HG03135 (cell line): ENCODE measurements around the gene HIPK4.
"Not testable (repeated sequence)": the region's sequence is repeated elsewhere in the genome, so short reads cannot be mapped to it uniquely, and the experiment has no call there.

ENCODE experiments used
- ATAC-seq: cut with Tn5 transposase; IDR thresholded peaks from one replicate; pipeline ENCODE4 v1.9.1; 2021; ENCODE audit warnings: mild to moderate bottlenecking, moderate library complexity; ENCODE audit not compliant: unreplicated experiment

The HIPK4 gene

GRCh38 chr19:40394816-40395210, 4.8 kb upstream of the HIPK4 start:
- no peak for ATAC-seq

- no peak for ATAC-seq
These were observed 4.2 kb upstream of the HIPK4 start for GRCh38 chr19:40393894-40394815.

GRCh38 chr19:40392894-40393517, 3.0 kb upstream of the HIPK4 start:
- no peak for ATAC-seq

GRCh38 chr19:40392123-40392522, 2.1 kb upstream of the HIPK4 start:
- ATAC-seq = no peak

GRCh38 chr19:40389404-40390083, 437 bp downstream of the HIPK4 start:
- ATAC-seq = no peak

- ATAC-seq = no peak
These were observed 1.5 kb downstream of the HIPK4 start for GRCh38 chr19:40388481-40388880.

- ATAC-seq = no peak
These were observed 2.8 kb downstream of the HIPK4 start for GRCh38 chr19:40387155-40387554.

GRCh38 chr19:40383668-40384248, 6.2 kb downstream of the HIPK4 start:
- no peak for ATAC-seq

- no peak for ATAC-seq
These were observed 8.7 kb downstream of the HIPK4 start for GRCh38 chr19:40381321-40381720.

- no peak for ATAC-seq
These were observed 9.6 kb downstream of the HIPK4 start for GRCh38 chr19:40380199-40381037.

GRCh38 chr19:40379446-40380198, 10.4 kb downstream of the HIPK4 start:
- no peak for ATAC-seq

GRCh38 chr19:40378509-40378908, 11.5 kb downstream of the HIPK4 start:
- no peak for ATAC-seq

- no peak for ATAC-seq
These were observed 12.1 kb downstream of the HIPK4 start for GRCh38 chr19:40377876-40378385.

GRCh38 chr19:40376286-40376862, 13.6 kb downstream of the HIPK4 start:
- no peak for ATAC-seq

GRCh38 chr19:40374084-40374483, 15.9 kb downstream of the HIPK4 start:
- no peak for ATAC-seq

GRCh38 chr19:40371802-40372122, 18.2 kb downstream of the HIPK4 start:
- ATAC-seq = no peak

GRCh38 chr19:40370997-40371801, 18.8 kb downstream of the HIPK4 start:
- no peak for ATAC-seq

- ATAC-seq = not testable (repeated sequence)
These were observed 19.7 kb downstream of the HIPK4 start for GRCh38 chr19:40370253-40370652.
